OCI-LY3 (cell line): ENCODE results near the gene ABCB9.
A peak's percentile ranks its signal among the peaks of the same experiment; 100 is the strongest.

Experiments
- H2AFZ ChIP-seq: fragments of 200-600, 300-600 bp; shearing (Covaris generic); 2 replicates; pipeline ENCODE4 v1.6.0; 2014; ENCODE audit warnings: antibody characterized with exemption, low read depth, low read length
- H3K27ac ChIP-seq: fragments of 200-600, 300-600 bp; sonication (generic); 2 replicates; pipeline ENCODE4 v1.5.1; 2014; ENCODE audit warnings: mild to moderate bottlenecking, low read length, moderate library complexity, mixed read lengths
- H3K27me3 ChIP-seq: fragments of 200-600, 300-600 bp; sonication (generic); 2 replicates; pipeline ENCODE4 v1.6.1; 2014; ENCODE audit warnings: low read depth, low read length, mixed read lengths
- H3K36me3 ChIP-seq: fragments of 200-600, 300-600 bp; sonication (generic); replicated peaks from 2 replicates; pipeline ENCODE3; 2014; ENCODE audit warnings: low read depth, low read length, mixed read lengths
- H3K4me1 ChIP-seq: fragments of 300-600, 200-600 bp; sonication (generic); 2 replicates; pipeline ENCODE4 v1.6.1; 2014; ENCODE audit warnings: low read length, mixed read lengths
- H3K4me2 ChIP-seq: fragments of 200-600, 300-600 bp; sonication (generic); 2 replicates; pipeline ENCODE4 v1.6.1; 2014; ENCODE audit warnings: low read length, mixed read lengths
- H3K4me3 ChIP-seq: fragments of 300-600, 200-600 bp; sonication (generic); 2 replicates; pipeline ENCODE4 v1.5.1; 2014; ENCODE audit warnings: antibody characterized with exemption, mild to moderate bottlenecking, low read length, moderate library complexity
- H3K79me2 ChIP-seq: fragments of 300-600, 200-600 bp; shearing (Covaris generic); 2 replicates; pipeline ENCODE4 v1.6.1; 2014; ENCODE audit warnings: mild to moderate bottlenecking, low read length, mixed read lengths
- H3K9ac ChIP-seq: fragments of 300-600, 200-600 bp; shearing (Covaris generic); 2 replicates; pipeline ENCODE4 v1.6.0; 2014; ENCODE audit warnings: mild to moderate bottlenecking, low read length, moderate library complexity
- H3K9me3 ChIP-seq: fragments of 200-600, 300-600 bp; shearing (Covaris generic); 2 replicates; pipeline ENCODE4 v1.6.1; 2014; ENCODE audit warnings: low read length, mixed read lengths; ENCODE audit not compliant: insufficient read depth
- H4K20me1 ChIP-seq: fragments of 200-600, 300-600 bp; sonication (generic); 2 replicates; pipeline ENCODE4 v1.6.1; 2016; ENCODE audit warnings: low read length, mixed read lengths; ENCODE audit not compliant: insufficient read depth
- EZH2phosphoT487 ChIP-seq: fragments of 200-600 bp; shearing (Covaris generic); IDR thresholded peaks from 2 replicates; pipeline ENCODE4 v1.6.1; 2018; ENCODE audit warnings: antibody characterized with exemption, mixed run types, low read depth
- TF ChIP-seq, protein P1 (sequence below): fragments of 200-600, 300-600 bp; sonication (generic); IDR thresholded peaks from 2 replicates; pipeline ENCODE4 v1.5.1; 2014; ENCODE audit warnings: antibody characterized with exemption, low read length, low read depth

Gene ABCB9

DNA sequence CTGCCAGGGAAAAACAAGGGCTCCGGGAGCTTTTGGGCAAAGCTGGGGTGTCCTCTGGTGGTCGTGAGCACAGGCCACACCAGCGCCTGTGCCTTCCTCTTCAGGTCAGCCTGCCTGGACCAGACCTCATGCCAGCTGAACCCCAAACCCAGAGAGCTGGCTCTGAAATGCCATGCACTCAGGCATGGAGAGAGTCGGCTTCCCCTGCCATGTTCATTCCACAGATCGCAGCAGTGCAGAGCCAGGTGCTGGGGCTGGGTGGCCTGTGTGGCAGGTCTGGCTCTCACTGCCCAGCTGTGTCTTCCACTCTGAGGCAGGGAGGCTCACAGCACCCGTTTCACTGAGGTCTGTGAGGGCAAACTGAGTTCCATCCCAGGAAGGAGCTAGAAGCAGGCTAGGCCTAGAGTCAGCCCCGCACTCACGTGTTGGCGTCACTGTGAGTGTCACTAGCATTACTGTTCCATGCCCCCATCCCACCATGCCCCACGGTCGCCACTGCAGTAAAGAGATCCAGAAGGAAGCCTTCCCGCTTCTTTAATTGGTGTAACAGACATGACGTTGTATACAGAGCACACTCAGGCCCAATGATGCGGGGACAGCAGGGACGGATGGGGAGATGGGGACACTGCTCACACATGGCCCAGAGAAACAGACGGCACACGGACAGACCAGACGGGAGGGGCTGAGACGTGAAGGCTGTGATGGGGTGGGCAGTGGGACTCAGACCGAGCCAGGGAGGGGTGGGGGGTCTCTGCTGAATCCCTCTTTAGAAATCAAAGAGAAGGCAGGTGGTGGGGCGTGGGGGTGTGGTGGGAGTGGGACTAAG, 16.9 kb upstream of the ABCB9 start:
- TF ChIP-seq, protein P1, sequence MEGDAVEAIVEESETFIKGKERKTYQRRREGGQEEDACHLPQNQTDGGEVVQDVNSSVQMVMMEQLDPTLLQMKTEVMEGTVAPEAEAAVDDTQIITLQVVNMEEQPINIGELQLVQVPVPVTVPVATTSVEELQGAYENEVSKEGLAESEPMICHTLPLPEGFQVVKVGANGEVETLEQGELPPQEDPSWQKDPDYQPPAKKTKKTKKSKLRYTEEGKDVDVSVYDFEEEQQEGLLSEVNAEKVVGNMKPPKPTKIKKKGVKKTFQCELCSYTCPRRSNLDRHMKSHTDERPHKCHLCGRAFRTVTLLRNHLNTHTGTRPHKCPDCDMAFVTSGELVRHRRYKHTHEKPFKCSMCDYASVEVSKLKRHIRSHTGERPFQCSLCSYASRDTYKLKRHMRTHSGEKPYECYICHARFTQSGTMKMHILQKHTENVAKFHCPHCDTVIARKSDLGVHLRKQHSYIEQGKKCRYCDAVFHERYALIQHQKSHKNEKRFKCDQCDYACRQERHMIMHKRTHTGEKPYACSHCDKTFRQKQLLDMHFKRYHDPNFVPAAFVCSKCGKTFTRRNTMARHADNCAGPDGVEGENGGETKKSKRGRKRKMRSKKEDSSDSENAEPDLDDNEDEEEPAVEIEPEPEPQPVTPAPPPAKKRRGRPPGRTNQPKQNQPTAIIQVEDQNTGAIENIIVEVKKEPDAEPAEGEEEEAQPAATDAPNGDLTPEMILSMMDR: no peak
- TF ChIP-seq EZH2phosphoT487: no peak
- Histone ChIP-seq H3K27me3 (no peaks in the 10 kb centered on the region), H3K36me3 (peaks cover 15% of the 10 kb centered on the region), H3K4me1 (peaks cover 18% of the 10 kb centered on the region), H3K79me2 (peaks cover 26% of the 10 kb centered on the region), H2AFZ (no peak overlapping the region), H3K9me3 (no peaks in the 10 kb centered on the region), H3K4me2 (no peak overlapping the region), H4K20me1 (peaks cover 21% of the 10 kb centered on the region), H3K9ac (no peak overlapping the region), H3K4me3 (no peak overlapping the region), H3K27ac (no peak overlapping the region)

GRCh38 chr12:122982477-122982815, 16.2 kb upstream of the ABCB9 start:
- no peak overlapping the region for H3K27ac ChIP-seq

DNA sequence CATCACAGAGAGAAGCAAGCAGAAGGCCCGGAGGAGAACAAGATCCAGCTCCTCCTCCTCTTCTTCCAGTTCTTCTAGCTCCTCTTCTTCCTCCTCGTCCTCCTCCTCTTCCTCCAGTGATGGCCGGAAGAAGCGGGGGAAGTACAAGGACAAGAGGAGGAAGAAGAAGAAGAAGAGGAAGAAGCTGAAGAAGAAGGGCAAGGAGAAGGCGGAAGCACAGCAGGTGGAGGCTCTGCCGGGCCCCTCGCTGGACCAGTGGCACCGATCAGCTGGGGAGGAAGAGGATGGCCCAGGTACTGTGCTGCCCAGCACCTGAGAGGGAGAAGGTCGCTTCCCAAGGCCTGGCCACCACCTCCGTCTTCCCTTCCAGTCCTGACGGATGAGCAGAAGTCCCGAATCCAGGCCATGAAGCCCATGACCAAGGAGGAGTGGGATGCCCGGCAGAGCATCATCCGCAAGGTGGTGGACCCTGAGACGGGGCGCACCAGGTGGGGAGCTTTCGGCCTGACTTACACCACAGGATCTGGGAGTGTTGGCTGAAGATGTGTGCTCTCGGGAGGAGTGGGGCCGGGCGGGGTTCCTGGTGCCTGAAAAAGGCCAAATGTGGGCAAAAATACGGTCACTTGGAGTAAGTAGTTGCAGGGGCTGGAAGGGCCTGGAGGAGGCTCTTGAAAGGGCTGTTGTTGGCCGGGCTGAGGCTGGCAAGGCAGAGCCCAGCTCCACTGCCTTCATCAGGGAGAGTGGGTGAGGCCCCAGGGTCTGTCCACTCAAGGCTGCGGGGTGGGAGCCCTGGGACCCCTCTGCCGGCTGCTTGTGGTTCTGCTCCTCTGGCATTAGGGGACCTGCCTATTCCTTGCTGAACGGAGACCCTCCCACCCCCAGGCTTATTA, 15.6 kb upstream of the ABCB9 start:
- Histone ChIP-seq H3K9ac (peak overlapping the region; percentile 89), H3K27me3 (no peaks in the 10 kb centered on the region), H3K4me1 (peaks cover 18% of the 10 kb centered on the region), H3K9me3 (no peaks in the 10 kb centered on the region), H3K27ac (no peak overlapping the region; the same call in 1 of the 2 replicates), H3K36me3 (peaks cover 15% of the 10 kb centered on the region), H2AFZ (no peak overlapping the region), H3K79me2 (peaks cover 26% of the 10 kb centered on the region), H3K4me3 (peak overlapping the region; percentile 96), H3K4me2 (peak overlapping the region; percentile 94), H4K20me1 (peaks cover 21% of the 10 kb centered on the region)
- TF ChIP-seq EZH2phosphoT487: no peak
- TF ChIP-seq, protein P1: no peak

More at GRCh38 chr12:122982477-122982815, 16.2 kb upstream of the ABCB9 start:
- Histone ChIP-seq H4K20me1 (peaks cover 21% of the 10 kb centered on the region), H3K4me2 (no peak overlapping the region), H3K79me2 (peaks cover 26% of the 10 kb centered on the region), H3K36me3 (peaks cover 15% of the 10 kb centered on the region), H3K9ac (no peak overlapping the region), H3K27me3 (no peaks in the 10 kb centered on the region), H3K4me3 (no peak overlapping the region), H2AFZ (no peak overlapping the region), H3K9me3 (no peaks in the 10 kb centered on the region), H3K4me1 (peaks cover 18% of the 10 kb centered on the region)
- TF ChIP-seq EZH2phosphoT487: no peak
- TF ChIP-seq, protein P1: no peak

- H3K36me3 ChIP-seq: peaks cover 15% of the 10 kb centered on the region
- peak overlapping the region; percentile 11; the same call in 1 of the 2 replicates for H2AFZ ChIP-seq
Measured at GRCh38 chr12:122981036-122981471, 14.8 kb upstream of the ABCB9 start.

More at GRCh38 chr12:122981036-122981471, 14.8 kb upstream of the ABCB9 start:
- Histone ChIP-seq H3K27me3 (no peaks in the 10 kb centered on the region), H4K20me1 (peaks cover 21% of the 10 kb centered on the region), H3K27ac (peak overlapping the region; percentile 53), H3K4me2 (peak overlapping the region; percentile 94), H3K4me3 (peak overlapping the region; percentile 96), H3K79me2 (peaks cover 30% of the 10 kb centered on the region), H3K4me1 (peaks cover 21% of the 10 kb centered on the region), H3K9me3 (no peaks in the 10 kb centered on the region), H3K9ac (peak overlapping the region; percentile 89)
- TF ChIP-seq, protein P1: peak; percentile 18; the same call in 1 of the 2 replicates
- no peak for TF ChIP-seq EZH2phosphoT487
